NCI-H2171 treated with DMSO at 0.1 percent for 48 hours (cell line): Measurements from ENCODE around the gene TEX55.
"Not testable (repeated sequence)": the region's sequence is repeated elsewhere in the genome, so short reads cannot be mapped to it uniquely, and the experiment has no call there.

ENCODE experiments used
- DNase-seq: peaks from one replicate; lab custom pipeline; 2025; lab: John Stamatoyannopoulos, UW

The TEX55 gene

GRCh38 chr3:119160815-119161214 is 14.8 kb downstream of the TEX55 start:
- no peak for DNase-seq

GRCh38 chr3:119161240-119161639 is 15.3 kb downstream of the TEX55 start:
- no peak for DNase-seq

GRCh38 chr3:119164745-119165144 is 18.8 kb downstream of the TEX55 start:
- DNase-seq, result not testable (repeated sequence)

DNA sequence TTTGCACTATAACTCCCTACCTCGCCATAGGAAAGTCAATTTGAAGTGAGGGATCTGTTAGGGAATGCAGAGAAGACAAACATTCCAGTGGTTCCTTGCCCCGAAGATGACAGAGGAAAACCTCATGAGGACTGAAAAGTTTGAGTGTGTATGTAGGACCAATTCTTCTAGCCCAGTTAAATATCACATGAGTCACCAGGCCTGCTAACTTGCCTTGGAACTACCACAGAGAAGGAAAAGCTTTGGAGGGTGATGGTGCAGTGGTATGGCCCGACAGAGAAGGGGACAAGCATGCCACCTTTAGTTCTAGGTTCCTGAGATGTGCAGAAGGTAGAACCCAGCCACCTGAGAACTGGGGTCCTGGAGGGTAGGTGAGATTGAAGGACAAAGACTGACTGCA is 24.9 kb downstream of the TEX55 start:
- no peak for DNase-seq

GRCh38 chr3:119173325-119173724 is 27.4 kb downstream of the TEX55 start, which contains the start of gene UPK1B:
Gene UPK1B, plus strand, starts transcription at chr3:119173598. Its CDS starts 13,144 bp downstream, at chr3:119186742.
- peak; percentile 13 for DNase-seq

DNA sequence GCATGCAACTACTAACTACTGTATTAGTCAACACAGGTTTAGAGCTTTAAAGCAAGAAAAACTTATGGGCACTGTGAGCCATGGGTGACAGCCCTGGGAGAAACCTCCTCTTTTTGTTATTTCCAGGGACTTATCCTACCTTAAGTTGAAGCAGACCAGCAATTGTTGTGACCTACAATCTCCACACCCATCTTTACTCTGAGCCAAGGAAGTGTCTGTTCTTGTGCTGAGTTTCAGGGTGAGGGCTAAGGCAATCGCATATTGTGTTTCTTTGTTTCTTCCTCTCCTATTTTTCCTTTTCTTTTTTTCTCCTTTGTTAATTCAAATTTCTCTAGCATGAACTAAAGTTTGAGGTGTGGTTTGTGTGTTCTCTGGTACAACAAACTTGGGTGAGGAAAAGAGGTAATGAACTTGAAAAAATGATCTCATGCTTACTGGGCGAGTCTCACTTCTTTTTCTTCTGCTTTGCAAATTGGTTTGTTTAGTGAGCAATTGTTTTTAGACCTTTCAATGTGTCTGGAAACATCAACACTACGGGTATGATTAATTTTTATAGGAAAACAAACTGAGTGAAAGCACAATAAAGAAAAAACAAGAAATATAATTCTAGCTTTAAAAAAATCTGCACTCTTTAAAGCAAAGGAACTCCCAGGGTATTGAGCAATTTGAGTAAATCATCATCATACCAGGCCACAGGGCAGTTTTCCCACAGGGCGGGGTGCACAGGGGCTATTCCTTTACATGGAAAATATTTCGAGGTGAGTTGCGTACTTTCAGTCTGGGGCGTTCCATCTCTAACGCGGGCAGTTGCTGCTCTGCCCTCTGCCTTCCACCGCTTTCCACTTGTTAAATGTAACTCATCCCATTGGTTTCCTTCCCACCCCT is 30.1 kb downstream of the TEX55 start:
- DNase-seq, result no peak

DNA sequence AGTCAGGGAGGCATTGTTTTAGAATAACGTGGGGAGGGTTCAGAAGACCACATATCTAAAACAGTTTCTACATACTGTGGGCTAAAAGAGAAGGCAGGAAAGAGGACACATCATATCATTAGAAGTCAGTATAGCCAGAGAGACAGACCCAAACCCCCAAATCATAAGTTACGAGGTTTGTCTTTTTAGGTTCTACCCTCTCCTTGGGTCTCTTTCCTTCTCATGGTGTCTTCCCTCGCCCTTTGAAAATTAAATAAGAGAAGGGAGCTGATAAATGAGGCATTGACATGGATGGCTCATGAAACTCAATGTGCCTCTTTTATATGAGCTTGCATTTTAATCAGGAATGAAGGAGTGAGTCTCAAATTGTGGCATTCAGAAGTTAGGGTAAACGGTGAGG is 30.8 kb downstream of the TEX55 start:
- DNase-seq, result no peak

GRCh38 chr3:119177321-119177720 is 31.4 kb downstream of the TEX55 start:
- DNase-seq, result no peak

DNA sequence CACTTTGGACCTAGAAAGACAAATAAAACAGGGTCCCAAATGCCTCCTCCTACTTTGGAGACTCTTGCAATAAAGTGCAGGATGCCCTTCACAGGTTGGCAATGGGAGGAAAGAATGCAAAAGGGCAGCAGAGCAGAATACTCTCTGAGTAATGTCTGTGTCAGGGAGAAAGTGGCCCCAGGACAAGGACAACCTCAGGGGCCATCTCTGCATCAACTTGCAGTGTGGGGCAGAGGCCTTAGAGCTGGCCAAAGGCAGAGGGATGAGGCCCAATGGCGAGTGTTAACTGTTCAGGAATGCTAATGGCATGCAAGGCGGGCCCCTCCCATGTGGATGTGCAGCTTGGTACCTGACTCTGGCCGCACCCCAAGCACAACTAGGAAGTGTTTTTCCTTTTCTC is 35.8 kb downstream of the TEX55 start:
- DNase-seq, result no peak

DNA sequence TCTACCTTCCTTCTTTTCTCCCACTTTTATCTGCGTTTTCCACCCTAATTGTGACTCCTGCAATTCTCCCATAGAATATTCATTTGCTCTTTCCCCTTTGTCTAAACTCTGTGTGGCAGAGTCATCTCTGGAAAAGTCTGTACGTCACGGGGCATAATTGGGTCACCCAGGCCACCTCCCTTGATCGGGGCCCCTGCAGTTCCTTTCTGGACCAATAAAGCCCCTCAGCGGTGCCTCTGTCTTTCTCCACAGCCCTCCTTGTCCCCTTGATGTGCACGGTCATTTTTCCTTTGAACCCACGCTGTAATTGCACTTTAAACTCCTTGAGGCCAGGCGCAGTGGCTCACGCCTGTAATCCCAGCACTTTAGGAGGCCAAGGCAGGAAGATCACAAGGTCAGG is 38.1 kb downstream of the TEX55 start:
- DNase-seq, result no peak

- DNase-seq, result no peak
These were observed 39.0 kb downstream of the TEX55 start for GRCh38 chr3:119184796-119185570.

GRCh38 chr3:119187266-119187665 is 41.3 kb downstream of the TEX55 start:
- no peak for DNase-seq

DNA sequence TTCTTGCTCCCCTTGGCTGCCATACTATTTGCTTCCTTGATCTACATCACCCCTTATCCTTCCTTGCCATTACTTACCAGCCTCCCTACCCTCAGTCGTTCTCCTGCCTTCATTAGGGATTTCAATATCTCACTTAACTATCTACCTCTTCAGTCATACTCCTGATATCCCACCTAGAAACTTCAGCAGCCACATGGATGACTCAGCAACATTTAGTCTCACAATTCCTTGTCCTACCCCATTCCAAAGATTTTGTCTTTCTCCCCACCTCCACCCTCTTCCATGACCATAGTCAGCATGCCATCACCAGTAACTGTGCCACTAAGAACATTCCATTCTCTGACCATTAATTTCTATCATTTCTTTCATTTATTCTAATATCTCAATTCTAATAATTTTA is 45.8 kb downstream of the TEX55 start:
- DNase-seq, result no peak

DNA sequence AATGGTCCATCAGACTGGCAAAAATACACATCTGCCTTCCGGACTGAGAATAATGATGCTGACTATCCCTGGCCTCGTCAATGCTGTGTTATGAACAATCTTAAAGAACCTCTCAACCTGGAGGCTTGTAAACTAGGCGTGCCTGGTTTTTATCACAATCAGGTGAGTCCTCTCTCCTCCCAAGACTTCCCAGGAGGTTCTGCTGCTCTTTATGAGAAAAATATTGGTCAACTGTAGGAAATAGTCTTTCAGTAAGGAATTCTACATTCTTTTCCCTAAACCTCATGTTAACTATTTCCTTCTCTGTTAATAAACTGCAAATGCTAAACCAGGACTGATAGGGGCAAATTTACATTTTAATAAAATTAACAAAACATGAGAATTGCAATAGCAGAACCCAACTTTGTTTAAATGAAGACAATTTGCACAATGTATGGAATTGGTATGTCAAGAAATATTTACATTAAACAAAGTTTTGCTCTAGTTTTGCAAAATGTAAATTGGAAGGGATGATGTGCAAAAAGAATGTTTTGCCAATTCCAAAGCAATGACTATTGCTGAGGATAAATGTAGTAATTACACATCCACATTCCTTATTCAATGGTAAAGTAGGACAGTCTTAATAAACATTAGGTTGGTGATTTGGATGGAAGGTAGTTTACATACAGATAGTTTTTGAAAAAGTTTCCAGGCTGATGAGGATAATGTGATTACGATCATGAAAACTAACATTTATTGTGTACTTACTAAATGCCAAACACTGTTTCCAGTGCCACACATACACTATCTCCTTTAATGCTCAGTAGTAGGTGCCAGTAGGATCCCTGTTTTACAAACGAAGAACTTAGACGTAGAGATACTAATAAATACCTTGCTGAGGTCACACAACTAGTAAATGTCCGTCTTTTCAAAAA is 48.5 kb downstream of the TEX55 start:
- no peak for DNase-seq

- no peak for DNase-seq
These were observed 49.1 kb downstream of the TEX55 start for GRCh38 chr3:119195151-119195476.

- no peak for DNase-seq
These were observed 49.9 kb downstream of the TEX55 start for GRCh38 chr3:119195911-119196310.
